Fibroblast of lung (primary cell): ENCODE data around the gene VTI1A. TPM values are rescaled to one million over a fixed set of nuclear protein-coding genes. Genes with fewer than 3 reads are reported as not detected.

ENCODE experiments used
- DNase-seq, 2 donors: peaks; one replicate each; pipeline versions ENCODE4 v3.0.0 to v3.0.0-alpha.2; 2010; ENCODE audit warnings: low read depth in 2 of 2
- H2AFZ ChIP-seq: 2 replicates; pipeline ENCODE4 v1.5.1; 2012; ENCODE audit warnings: low read length, control low read depth, inconsistent platforms
- H3K27ac ChIP-seq: 2 replicates; pipeline ENCODE4 v1.5.1; 2011; ENCODE audit warnings: low read length, control low read depth; ENCODE audit not compliant: insufficient read depth
- H3K27me3 ChIP-seq: 2 replicates; pipeline ENCODE4 v1.5.1; 2011; ENCODE audit warnings: mild to moderate bottlenecking, low read length; ENCODE audit not compliant: control insufficient read depth, insufficient read depth
- H3K36me3 ChIP-seq: 2 replicates; pipeline ENCODE4 v1.5.1; 2011; ENCODE audit warnings: low read length; ENCODE audit not compliant: control insufficient read depth, insufficient read depth
- H3K4me1 ChIP-seq: 2 replicates; pipeline ENCODE4 v1.5.1; 2011; ENCODE audit warnings: low read length; ENCODE audit not compliant: control insufficient read depth, insufficient read depth; ENCODE audit errors: extremely low read depth
- H3K4me2 ChIP-seq: 2 replicates; pipeline ENCODE4 v1.5.1; 2011; ENCODE audit warnings: low read length, control low read depth; ENCODE audit not compliant: insufficient read depth; ENCODE audit errors: extremely low read depth
- H3K4me3 ChIP-seq, 4 experiments: fragments of 200-600 bp in 1 of 4; sonication (generic) in 1 of 4; replicated peaks in 1 of 4; 2 replicates each; pipeline ENCODE4 v1.5.1; 2011 to 2016; ENCODE audit warnings: low read length in 4 of 4, low read depth in 3 of 4, mild to moderate bottlenecking in 3 of 4, control low read depth in 2 of 4, inconsistent platforms in 1 of 4, mixed read lengths in 1 of 4; ENCODE audit not compliant: insufficient read depth in 1 of 4; ENCODE audit errors: control extremely low read depth in 1 of 4
- H3K79me2 ChIP-seq: 2 replicates; pipeline ENCODE4 v1.5.1; 2012; ENCODE audit warnings: mild to moderate bottlenecking, low read length, inconsistent platforms; ENCODE audit not compliant: control insufficient read depth, insufficient read depth
- H3K9ac ChIP-seq: 2 replicates; pipeline ENCODE4 v1.5.1; 2011; ENCODE audit warnings: mild to moderate bottlenecking, low read length, control low read depth; ENCODE audit not compliant: insufficient read depth
- H3K9me3 ChIP-seq: 2 replicates; pipeline ENCODE4 v1.5.1; 2012; ENCODE audit warnings: low read depth, low read length; ENCODE audit not compliant: control insufficient read depth, insufficient read depth
- H4K20me1 ChIP-seq: 2 replicates; pipeline ENCODE4 v1.5.1; 2011; ENCODE audit warnings: low read length; ENCODE audit not compliant: control insufficient read depth, insufficient read depth; ENCODE audit errors: extremely low read depth
- EZH2 ChIP-seq: IDR thresholded peaks from 2 replicates; pipeline ENCODE4 v1.5.1; 2012; ENCODE audit warnings: low read length, control low read depth, mild to moderate bottlenecking; ENCODE audit errors: missing control alignments
- polyA plus RNA-seq, 2 donors: library from polyadenylated mRNA; depleted of rRNA in 1 of 2; stranded (reverse) in 1 of 2; unstranded in 1 of 2; fragments of >200 nt; gene quantifications; 2 replicates each; pipeline ENCODE4 v1.2.1, GENCODE V29; 2011 to 2012; ENCODE audit warnings: missing spikeins in 1 of 2
- total RNA-seq: library from RNA; depleted of rRNA; stranded (reverse); fragments of >200 nt; gene quantifications from 2 replicates; pipeline ENCODE4 v1.2.1, GENCODE V29; 2014
- TF ChIP-seq, protein P1 (sequence below), 2 donors: IDR thresholded peaks in 1 of 2; conservative IDR thresholded peaks in 1 of 2; 1 replicate in 1 of 2; 2 replicates in 1 of 2; pipeline ENCODE4 v1.5.1; 2011 to 2012; ENCODE audit warnings: low read length in 2 of 2, control low read depth in 1 of 2, inconsistent platforms in 1 of 2, low read depth in 1 of 2, mild to moderate bottlenecking in 1 of 2

VTI1A gene
- total and polyA plus RNA-seq, 2 donors (not counting 1 experiment from before 2014, with no cell fraction given), result 19.1 to 30.9 TPM

DNA sequence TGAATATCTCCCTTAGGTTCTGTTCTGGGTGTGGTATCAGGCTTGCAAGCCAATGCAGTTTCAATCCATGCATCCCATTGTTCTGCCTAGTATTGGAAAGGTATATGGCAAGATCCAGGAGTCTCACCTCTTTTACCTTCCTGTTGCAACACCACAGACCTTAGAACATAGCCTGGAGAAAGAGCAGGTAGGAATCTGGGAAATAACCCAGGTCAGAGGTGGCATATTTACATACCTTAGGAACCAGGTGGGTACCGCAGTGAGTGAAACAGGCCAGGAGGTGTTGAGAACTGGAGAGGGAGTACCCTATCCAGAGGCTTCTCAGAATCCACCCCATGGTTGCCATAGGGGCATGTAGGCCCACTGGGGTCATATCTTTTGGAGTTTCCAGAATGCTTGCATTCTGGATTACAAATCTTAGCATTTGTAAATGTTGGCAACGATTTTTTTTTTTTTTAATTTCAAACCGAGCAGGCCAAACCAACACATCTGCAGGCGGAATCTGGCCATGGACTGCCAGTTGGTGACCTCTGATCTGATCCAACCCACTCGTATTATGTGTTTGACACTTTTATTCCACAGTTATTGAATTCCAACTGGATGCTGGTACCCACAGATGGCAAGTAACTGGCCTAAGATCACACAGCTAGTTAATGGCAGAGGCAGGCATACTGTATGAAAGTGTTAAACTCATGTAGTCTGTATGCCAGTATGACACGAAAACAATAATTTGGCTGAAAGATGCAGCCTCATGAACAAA lies 322.8 kb downstream of the VTI1A start:
- Histone ChIP-seq H3K4me3 (no peak overlapping the region), H4K20me1 (no peaks in the 10 kb centered on the region), H3K27ac (no peak overlapping the region), H3K9ac (no peak overlapping the region), H3K4me1 (no peaks in the 10 kb centered on the region), H3K36me3 (no peaks in the 10 kb centered on the region), H3K9me3 (no peaks in the 10 kb centered on the region), H2AFZ (no peak overlapping the region), H3K79me2 (no peaks in the 10 kb centered on the region), H3K27me3 (no peaks in the 10 kb centered on the region), H3K4me2 (no peak overlapping the region)
- no peak for TF ChIP-seq EZH2
- TF ChIP-seq, protein P1, sequence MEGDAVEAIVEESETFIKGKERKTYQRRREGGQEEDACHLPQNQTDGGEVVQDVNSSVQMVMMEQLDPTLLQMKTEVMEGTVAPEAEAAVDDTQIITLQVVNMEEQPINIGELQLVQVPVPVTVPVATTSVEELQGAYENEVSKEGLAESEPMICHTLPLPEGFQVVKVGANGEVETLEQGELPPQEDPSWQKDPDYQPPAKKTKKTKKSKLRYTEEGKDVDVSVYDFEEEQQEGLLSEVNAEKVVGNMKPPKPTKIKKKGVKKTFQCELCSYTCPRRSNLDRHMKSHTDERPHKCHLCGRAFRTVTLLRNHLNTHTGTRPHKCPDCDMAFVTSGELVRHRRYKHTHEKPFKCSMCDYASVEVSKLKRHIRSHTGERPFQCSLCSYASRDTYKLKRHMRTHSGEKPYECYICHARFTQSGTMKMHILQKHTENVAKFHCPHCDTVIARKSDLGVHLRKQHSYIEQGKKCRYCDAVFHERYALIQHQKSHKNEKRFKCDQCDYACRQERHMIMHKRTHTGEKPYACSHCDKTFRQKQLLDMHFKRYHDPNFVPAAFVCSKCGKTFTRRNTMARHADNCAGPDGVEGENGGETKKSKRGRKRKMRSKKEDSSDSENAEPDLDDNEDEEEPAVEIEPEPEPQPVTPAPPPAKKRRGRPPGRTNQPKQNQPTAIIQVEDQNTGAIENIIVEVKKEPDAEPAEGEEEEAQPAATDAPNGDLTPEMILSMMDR (conservative IDR thresholded peaks at IDR 0.05 in 1 of 2, IDR thresholded peaks at IDR 0.05 in 1 of 2; ENCODE audit: low read depth in 1 of 2, low read length in 2 of 2), result no peak
- no peak for DNase-seq

DNA sequence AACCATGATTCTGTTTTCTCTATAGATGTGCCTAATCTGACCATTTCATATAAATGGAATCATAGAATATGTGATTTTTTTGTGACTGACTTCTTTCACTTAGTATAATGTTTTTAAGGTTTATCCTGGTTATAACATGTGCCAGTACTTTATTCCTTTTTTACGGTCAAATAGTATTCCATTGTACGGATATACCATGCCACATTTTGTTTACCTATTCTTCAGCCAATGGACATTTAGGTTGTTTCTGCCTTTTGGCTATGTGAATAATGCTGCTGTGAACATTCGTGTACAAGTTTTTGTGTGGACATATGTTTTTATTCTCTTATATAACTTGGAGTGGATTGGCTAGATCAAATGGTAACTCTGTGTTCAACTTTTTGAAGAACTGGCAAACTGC lies 324.7 kb downstream of the VTI1A start:
- Histone ChIP-seq H2AFZ (no peak overlapping the region), H3K79me2 (no peaks in the 10 kb centered on the region), H3K4me1 (no peaks in the 10 kb centered on the region), H3K9ac (no peak overlapping the region), H3K4me3 (no peak overlapping the region), H4K20me1 (no peaks in the 10 kb centered on the region), H3K27ac (no peak overlapping the region), H3K36me3 (no peaks in the 10 kb centered on the region), H3K4me2 (no peak overlapping the region), H3K27me3 (no peaks in the 10 kb centered on the region), H3K9me3 (no peaks in the 10 kb centered on the region)
- no peak for DNase-seq
- no peak for TF ChIP-seq EZH2
- TF ChIP-seq, protein P1 (conservative IDR thresholded peaks at IDR 0.05 in 1 of 2, IDR thresholded peaks at IDR 0.05 in 1 of 2; ENCODE audit: low read depth in 1 of 2, low read length in 2 of 2), result no peak

DNA sequence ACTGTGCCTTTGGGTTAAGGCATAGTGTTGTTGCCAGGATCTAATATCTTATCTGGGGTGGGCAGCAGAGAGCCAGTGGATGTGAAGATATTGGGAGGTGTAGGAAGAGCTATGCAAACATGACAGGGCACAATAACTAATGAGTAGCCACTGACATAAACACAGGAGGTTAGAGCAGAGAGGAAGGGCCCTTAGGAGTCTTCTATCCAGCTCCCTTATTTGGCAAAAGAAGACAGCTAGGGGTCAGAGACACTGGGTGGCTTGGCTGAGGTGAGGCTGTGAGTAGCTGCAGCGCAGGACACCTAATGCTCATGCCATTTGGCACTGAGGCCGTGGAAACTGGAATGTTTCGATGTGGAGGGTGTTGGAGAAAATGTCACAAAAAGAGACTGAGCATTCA lies 326.8 kb downstream of the VTI1A start:
- Histone ChIP-seq H3K36me3 (no peaks in the 10 kb centered on the region), H3K27me3 (no peaks in the 10 kb centered on the region), H3K79me2 (no peaks in the 10 kb centered on the region), H3K4me1 (peaks cover 3% of the 10 kb centered on the region), H3K9me3 (no peaks in the 10 kb centered on the region), H3K4me3 (no peak overlapping the region), H3K27ac (no peak overlapping the region), H2AFZ (no peak overlapping the region), H3K4me2 (no peak overlapping the region), H3K9ac (no peak overlapping the region), H4K20me1 (no peaks in the 10 kb centered on the region)
- DNase-seq, result no peak
- no peak for TF ChIP-seq EZH2
- TF ChIP-seq, protein P1 (conservative IDR thresholded peaks at IDR 0.05 in 1 of 2, IDR thresholded peaks at IDR 0.05 in 1 of 2; ENCODE audit: low read depth in 1 of 2, low read length in 2 of 2), result no peak
